Gastrocnemius medialis (tissue), 4 donors: ENCODE results near the gene GALNT15.

Source experiments
- CTCF ChIP-seq, 5 experiments: fragments of 450-650 bp in 3 of 5; fragments of 200-600 bp in 2 of 5; sonication (generic) in 2 of 5; IDR thresholded peaks in 4 of 5; conservative IDR thresholded peaks in 1 of 5; 1 replicate in 4 of 5; 2 replicates in 1 of 5; pipeline ENCODE4 v1.5.1; 2016 to 2019; ENCODE audit warnings: antibody characterized with exemption in 5 of 5, mild to moderate bottlenecking in 3 of 5, moderate library complexity in 3 of 5
- POLR2A ChIP-seq, 2 donors: fragments of 450-650 bp; IDR thresholded peaks; one replicate each; pipeline ENCODE4 v1.6.1; 2017; ENCODE audit warnings: antibody characterized with exemption in 2 of 2, mild to moderate bottlenecking in 2 of 2, moderate library complexity in 2 of 2

GRCh38 chr3:16231983-16232382 is 57.5 kb downstream of the GALNT15 start:
- no peak for TF ChIP-seq CTCF (IDR thresholded peaks at IDR 0.05 in 4 of 5, conservative IDR thresholded peaks at IDR 0.05 in 1 of 5)
- TF ChIP-seq POLR2A (IDR thresholded peaks at IDR 0.05), result no peak
